Common myeloid progenitor, CD34-positive (primary cell): Measurements from ENCODE around the gene FGD2.
"Not testable (repeated sequence)": the region's sequence is repeated elsewhere in the genome, so short reads cannot be mapped to it uniquely, and the experiment has no call there.

Experiments used
- CTCF ChIA-PET: fragments of 350-600 bp; sonication (Branson Sonifier 250); formaldehyde crosslinking; loops from one replicate; lab custom pipeline; 2021; ENCODE audit warnings: antibody characterized with exemption; lab: Charles Lee
- POLR2A ChIA-PET: fragments of 350-600 bp; sonication (Branson Sonifier 250); formaldehyde crosslinking; loops from one replicate; lab custom pipeline; 2021; ENCODE audit warnings: antibody characterized with exemption; lab: Charles Lee
- DNase-seq, 3 donors: peaks; one replicate each; pipeline versions ENCODE4 v3.0.0 to v3.0.0-alpha.2; 2013
- H3K27ac ChIP-seq, 2 experiments: 1 replicate in 1 of 2; 2 replicates in 1 of 2; pipeline ENCODE4 v1.7.0; 2013; ENCODE audit warnings: inconsistent platforms in 2 of 2, low read length in 2 of 2, mild to moderate bottlenecking in 2 of 2, low read depth in 1 of 2, moderate library complexity in 1 of 2; ENCODE audit not compliant: severe bottlenecking in 2 of 2, insufficient read depth in 1 of 2, poor library complexity in 1 of 2
- H3K27me3 ChIP-seq, 5 experiments: replicated peaks in 2 of 5; 1 replicate in 3 of 5; 2 replicates in 2 of 5; pipeline versions ENCODE4 v1.6.1 to v1.7.0; 2013; ENCODE audit warnings: low read length in 4 of 5, mild to moderate bottlenecking in 2 of 5, moderate library complexity in 2 of 5, inconsistent platforms in 1 of 5; ENCODE audit not compliant: insufficient read depth in 5 of 5, control insufficient read depth in 4 of 5
- H3K36me3 ChIP-seq, 4 experiments: 1 replicate in 2 of 4; 2 replicates in 2 of 4; pipeline versions ENCODE4 v1.6.1 to v1.7.0; 2013; ENCODE audit warnings: low read length in 3 of 4, control low read depth in 1 of 4, mild to moderate bottlenecking in 1 of 4; ENCODE audit not compliant: control insufficient read depth in 4 of 4, insufficient read depth in 4 of 4
- H3K4me1 ChIP-seq, 4 experiments: 1 replicate in 3 of 4; 2 replicates in 1 of 4; pipeline versions ENCODE4 v1.6.1 to v1.7.1; 2013; ENCODE audit warnings: low read length in 3 of 4, mild to moderate bottlenecking in 3 of 4, control low read depth in 1 of 4, inconsistent platforms in 1 of 4, moderate library complexity in 1 of 4; ENCODE audit not compliant: control insufficient read depth in 4 of 4, insufficient read depth in 4 of 4; ENCODE audit errors: control extremely low read depth in 1 of 4
- H3K4me3 ChIP-seq, 7 experiments: 1 replicate in 4 of 7; 2 replicates in 3 of 7; pipeline versions ENCODE4 v1.5.1 to v1.7.0; 2013; ENCODE audit warnings: mild to moderate bottlenecking in 7 of 7, low read length in 6 of 7, moderate library complexity in 6 of 7, inconsistent platforms in 2 of 7, low read depth in 2 of 7, control low read depth in 1 of 7; ENCODE audit not compliant: insufficient read depth in 4 of 7, control insufficient read depth in 1 of 7; ENCODE audit errors: extremely low read depth in 1 of 7
- H3K9me3 ChIP-seq, 5 experiments: 1 replicate in 4 of 5; 2 replicates in 1 of 5; pipeline versions ENCODE4 v1.6.1 to v1.7.1; 2013; ENCODE audit warnings: low read length in 4 of 5, mild to moderate bottlenecking in 2 of 5, inconsistent platforms in 1 of 5, low read depth in 1 of 5, moderate library complexity in 1 of 5; ENCODE audit not compliant: control insufficient read depth in 4 of 5, insufficient read depth in 2 of 5; ENCODE audit errors: control extremely low read depth in 1 of 5
- WGBS: methylation state at CpG from one replicate; pipeline ENCODE4 v1.1.5; 2013; ENCODE audit not compliant: insufficient coverage; 5-methylcytosine and 5-hydroxymethylcytosine counted together

Gene FGD2

DNA sequence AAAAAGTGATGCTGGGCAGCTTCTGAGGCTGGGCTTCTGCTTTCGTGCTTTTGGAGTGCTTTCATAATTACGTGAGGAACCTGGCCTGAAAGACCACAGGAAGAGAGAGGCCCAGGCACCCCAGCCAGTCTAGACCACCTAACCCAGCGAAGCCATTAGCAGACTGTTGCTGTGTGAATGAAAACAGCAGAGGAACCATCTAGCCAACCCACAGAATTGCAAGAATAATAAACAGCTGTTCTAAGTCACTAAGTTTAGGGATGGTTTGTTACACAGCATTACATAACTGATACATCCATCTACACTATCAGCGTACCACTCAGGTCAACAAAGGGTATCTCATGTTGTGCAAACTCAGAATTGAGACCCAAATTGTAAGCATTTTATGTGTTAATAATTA lies 34.5 kb downstream of the FGD2 start:
- ChIA-PET CTCF (interaction anchor here (0.7 to 30.8 kb wide), 4 partner anchors 15 to 137 kb away, joined by 3 to 474 read pairs (median 4); no protein-coding TSS in a partner anchor), POLR2A (interaction anchor here (1.2 kb wide), 1 partner anchor 10 kb away, joined by 4 read pairs; no protein-coding TSS in a partner anchor)
- H3K4me3 ChIP-seq = no peak overlapping the region
- H3K27ac ChIP-seq = no peak overlapping the region
- H3K9me3 ChIP-seq = no peaks in the 10 kb centered on the region
- DNase-seq = peak in 1 of 3 donors; percentile 32
- 72% methylated on average over 2 of the region's 4 CpGs for WGBS
- H3K4me1 ChIP-seq = peaks cover 0 to 23% (median 2%) of the 10 kb centered on the region in 4 experiments
- H3K27me3 ChIP-seq = no peaks in the 10 kb centered on the region
- no peaks in the 10 kb centered on the region for H3K36me3 ChIP-seq

DNA sequence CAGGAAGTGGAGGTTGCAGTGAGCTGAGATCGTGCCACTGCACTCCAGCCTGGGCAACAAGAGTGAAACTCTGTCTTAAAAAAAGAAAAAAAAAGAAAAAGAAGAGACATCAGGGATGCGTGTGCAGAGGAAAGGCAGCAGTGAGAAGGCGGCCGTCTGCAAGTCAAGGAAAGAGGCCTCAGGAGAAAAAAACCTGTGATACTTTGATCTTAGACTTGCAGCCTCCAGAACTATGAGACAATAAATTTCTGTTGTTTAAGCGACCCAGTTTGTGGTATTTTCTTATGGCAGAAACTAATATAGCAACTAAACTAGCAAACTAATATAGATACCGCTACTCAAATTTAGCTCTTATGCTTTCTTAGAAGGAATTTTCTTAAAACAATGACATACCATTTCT lies 36.1 kb downstream of the FGD2 start:
- Histone ChIP-seq H3K27me3 (no peaks in the 10 kb centered on the region), H3K4me3 (no peak overlapping the region), H3K9me3 (no peaks in the 10 kb centered on the region), H3K4me1 (peaks cover 0 to 33% (median 2%) of the 10 kb centered on the region in 4 experiments), H3K27ac (no peak overlapping the region), H3K36me3 (no peaks in the 10 kb centered on the region)
- WGBS = 97% methylated on average over 3 of the region's 6 CpGs
- DNase-seq = no peak
- ChIA-PET CTCF (interaction anchor here (1.2 to 30.8 kb wide), 4 partner anchors 10 to 167 kb away, joined by 3 to 474 read pairs (median 6); no protein-coding TSS in a partner anchor), POLR2A (no interaction called here)

DNA sequence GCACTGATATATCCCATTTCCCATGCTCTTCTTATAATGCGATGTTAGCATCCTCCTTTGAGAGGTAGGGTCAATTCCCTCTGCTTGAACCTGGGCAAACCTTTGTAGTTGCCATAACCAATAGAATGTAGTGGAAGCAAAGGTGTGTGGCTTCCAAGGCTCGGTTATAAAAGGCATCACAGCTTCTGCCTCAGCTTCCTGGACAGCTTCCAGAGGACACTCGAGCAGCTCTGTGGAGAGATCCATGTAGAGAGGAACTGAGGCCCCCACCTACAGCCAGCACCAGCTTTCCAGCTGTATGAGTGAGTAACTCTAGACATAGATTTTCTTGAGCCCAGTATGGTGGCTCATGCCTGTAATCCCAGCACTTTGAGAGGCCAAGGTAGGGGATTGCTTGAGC lies 36.7 kb downstream of the FGD2 start:
- 100% methylated on average over 1 of the region's 3 CpGs for WGBS
- Histone ChIP-seq H3K36me3 (no peaks in the 10 kb centered on the region), H3K4me3 (no peak overlapping the region), H3K9me3 (no peaks in the 10 kb centered on the region), H3K27me3 (no peaks in the 10 kb centered on the region), H3K27ac (no peak overlapping the region), H3K4me1 (peaks cover 0 to 39% (median 3%) of the 10 kb centered on the region in 4 experiments)
- no peak for DNase-seq
- ChIA-PET POLR2A (no interaction called here), CTCF (interaction anchor here (1.2 to 30.8 kb wide), 4 partner anchors 9 to 167 kb away, joined by 3 to 474 read pairs (median 6); no protein-coding TSS in a partner anchor)

DNA sequence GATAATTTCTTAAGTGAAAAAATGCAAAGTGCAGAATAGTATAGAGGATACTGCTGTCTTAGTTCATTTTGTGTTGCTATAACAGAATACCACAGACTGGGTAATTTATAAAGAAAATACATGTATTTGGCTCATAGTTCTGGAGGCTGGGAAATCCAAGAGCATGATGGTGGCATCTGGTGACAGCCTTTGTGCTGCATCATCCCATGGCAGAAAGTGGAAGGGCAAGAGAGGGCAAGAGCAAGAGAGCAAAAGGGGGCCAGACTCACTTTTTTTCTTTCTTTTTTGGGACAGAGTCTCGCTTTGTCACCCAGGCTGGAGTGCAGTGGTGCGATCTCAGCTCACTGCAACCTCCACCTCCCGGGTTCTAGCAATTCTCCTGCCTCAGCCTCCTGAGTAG lies 37.6 kb downstream of the FGD2 start:
- POLR2A ChIA-PET = not testable (repeated sequence)

DNA sequence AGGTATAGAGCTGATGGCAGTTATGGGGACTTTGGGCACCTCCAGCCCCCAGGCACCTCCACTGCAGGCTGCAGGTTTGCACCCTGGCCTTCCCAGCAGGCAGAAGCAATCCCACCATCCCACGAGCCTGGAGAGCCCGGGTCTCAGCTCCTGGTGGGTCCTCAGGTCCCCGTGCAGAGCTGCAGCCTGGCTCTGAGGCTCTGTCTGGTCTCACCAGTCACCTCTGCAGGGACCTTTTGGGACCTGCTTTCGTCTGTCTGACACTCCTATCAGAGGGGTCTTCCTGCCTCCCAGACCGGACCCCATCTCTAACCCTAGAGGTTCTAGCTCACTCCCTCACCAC lies 41.9 kb downstream of the FGD2 start:
- Histone ChIP-seq H3K27me3 (no peaks in the 10 kb centered on the region), H3K27ac (no peak overlapping the region), H3K4me3 (no peak overlapping the region), H3K4me1 (peaks cover 14 to 68% (median 51%) of the 10 kb centered on the region in 4 experiments), H3K9me3 (no peaks in the 10 kb centered on the region), H3K36me3 (no peaks in the 10 kb centered on the region)
- 70% methylated on average over 5 of the region's 5 CpGs for WGBS
- ChIA-PET CTCF (interaction anchor here (1.2 to 30.8 kb wide), 7 partner anchors 9 to 162 kb away, joined by 3 to 474 read pairs (median 6); partner anchors contain the start of genes C6orf89 and PIM1), POLR2A (interaction anchor here (0.6 kb wide), 1 partner anchor 25 kb away, joined by 3 read pairs; no protein-coding TSS in a partner anchor)
- DNase-seq = no peak

More for the DNA sequence above, 37.6 kb downstream of the FGD2 start:
- WGBS = 100% methylated on average over 3 of the region's 3 CpGs
- CTCF ChIA-PET = interaction anchor here (1.7 to 30.8 kb wide), 2 partner anchors 8 to 18 kb away, joined by 9 to 474 read pairs; no protein-coding TSS in a partner anchor
- not testable (repeated sequence) for DNase-seq, H3K9me3 ChIP-seq, H3K27ac ChIP-seq, H3K4me3 ChIP-seq, H3K36me3 ChIP-seq, H3K27me3 ChIP-seq
- peaks cover under 1 to 49% (median 12%) of the 10 kb centered on the region in 4 experiments for H3K4me1 ChIP-seq

DNA sequence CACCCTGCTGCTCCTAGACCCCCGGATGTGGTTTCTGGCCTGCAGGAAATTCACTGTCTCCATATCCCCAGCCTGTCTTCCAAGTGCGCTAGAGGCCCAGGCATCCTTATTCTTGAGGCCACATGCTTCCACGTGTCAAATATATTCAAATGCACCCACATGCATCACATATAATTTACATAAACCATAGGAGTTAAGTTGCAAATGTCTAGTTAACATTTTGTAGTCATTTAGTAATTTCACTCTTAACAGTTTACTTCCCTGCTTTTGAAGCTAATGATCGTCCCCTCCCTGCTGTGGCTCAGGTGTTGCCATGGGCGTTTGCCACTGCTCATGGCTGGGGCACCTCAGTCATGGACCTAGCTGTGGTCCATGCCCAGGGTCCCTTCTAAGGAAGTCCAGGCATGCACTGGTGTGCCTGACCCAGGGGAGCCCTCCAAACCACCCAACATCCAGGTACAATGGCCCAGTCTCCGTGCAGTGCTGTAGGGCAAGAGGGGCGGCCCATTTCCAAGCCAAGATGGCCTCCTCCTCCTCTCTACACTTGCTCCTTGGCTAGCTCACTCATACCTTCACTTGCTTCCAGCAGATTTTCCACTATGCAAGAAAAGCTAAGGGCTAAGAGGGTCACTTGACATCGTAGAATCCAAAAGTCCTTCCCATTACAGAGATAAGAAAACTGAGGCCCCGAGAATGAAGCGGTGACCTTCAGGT lies 42.4 kb downstream of the FGD2 start:
- CTCF ChIA-PET = interaction anchor here (1.2 to 30.8 kb wide), 7 partner anchors 10 to 162 kb away, joined by 3 to 474 read pairs (median 6); partner anchors contain the start of genes C6orf89 and PIM1
- no peaks in the 10 kb centered on the region for H3K9me3 ChIP-seq
- DNase-seq = peak in 1 of 3 donors; percentile 42
- no peak overlapping the region for H3K4me3 ChIP-seq
- H3K27ac ChIP-seq = no peak overlapping the region
- no peaks in the 10 kb centered on the region for H3K27me3 ChIP-seq
- no peaks in the 10 kb centered on the region for H3K36me3 ChIP-seq
- H3K4me1 ChIP-seq = peaks cover 14 to 71% (median 52%) of the 10 kb centered on the region in 4 experiments
- 82% methylated on average over 6 of the region's 10 CpGs for WGBS
- POLR2A ChIA-PET = interaction anchor here (0.6 to 1.4 kb wide), 3 partner anchors 19 to 1766 kb away, joined by 3 to 7 read pairs (median 3); no protein-coding TSS in a partner anchor
